ENCODE results near the gene AMMECR1L. TPM values are rescaled to one million over a fixed set of nuclear protein-coding genes. Genes with fewer than 3 reads are reported as not detected.
"Not testable (repeated sequence)": the region's sequence is repeated elsewhere in the genome, so short reads cannot be mapped to it uniquely, and the experiment has no call there.

The AMMECR1L gene
- total RNA-seq, 1 donor from 2014 or later, result 11.8 TPM

GRCh38 chr2:127857265-127857808, 28.4 kb downstream of the AMMECR1L start:
- DNase-seq (ENCODE audit: low spot score), result no peak
- intact Hi-C loops (cut with DNase I), result loop anchor here (5.0 kb wide), 3 partner anchors 45 to 330 kb away; partner anchors contain the start of genes IWS1, SFT2D3 and WDR33

- intact Hi-C loops (cut with DNase I), result no loop called here
- DNase-seq (ENCODE audit: low spot score), result no peak
These were observed 32.1 kb downstream of the AMMECR1L start for GRCh38 chr2:127853671-127854070.

GRCh38 chr2:127852388-127852787, 33.4 kb downstream of the AMMECR1L start:
- no peak for DNase-seq (ENCODE audit: low spot score)
- intact Hi-C loops (cut with DNase I), result no loop called here

- intact Hi-C loops (cut with DNase I), result no loop called here
These were observed 37.8 kb downstream of the AMMECR1L start for GRCh38 chr2:127847931-127848330.

GRCh38 chr2:127844973-127845372, 40.8 kb downstream of the AMMECR1L start:
- intact Hi-C loops (cut with DNase I), result no loop called here
- no peak for DNase-seq (ENCODE audit: low spot score)

More at GRCh38 chr2:127847931-127848330, 37.8 kb downstream of the AMMECR1L start:
- DNase-seq (ENCODE audit: low spot score), result no peak

- DNase-seq (ENCODE audit: low spot score), result no peak
- intact Hi-C loops (cut with DNase I), result no loop called here
These were observed 42.1 kb downstream of the AMMECR1L start for GRCh38 chr2:127843677-127844076.

GRCh38 chr2:127841466-127842178, 44.1 kb downstream of the AMMECR1L start:
- intact Hi-C loops (cut with DNase I), result no loop called here
- no peak for DNase-seq (ENCODE audit: low spot score)

- intact Hi-C loops (cut with DNase I), result no loop called here
- DNase-seq (ENCODE audit: low spot score), result no peak
These were observed 44.9 kb downstream of the AMMECR1L start for GRCh38 chr2:127840893-127841292.

GRCh38 chr2:127834951-127835350, 50.8 kb downstream of the AMMECR1L start:
- DNase-seq (ENCODE audit: low spot score), result no peak
- intact Hi-C loops (cut with DNase I), result no loop called here

- intact Hi-C loops (cut with DNase I), result no loop called here
- no peak for DNase-seq (ENCODE audit: low spot score)
These were observed 55.9 kb downstream of the AMMECR1L start for GRCh38 chr2:127829845-127830246.

GRCh38 chr2:127826708-127827107, 59.0 kb downstream of the AMMECR1L start:
- DNase-seq (ENCODE audit: low spot score); intact Hi-C loops (cut with DNase I): not testable (repeated sequence)

- no peak for DNase-seq (ENCODE audit: low spot score)
- intact Hi-C loops (cut with DNase I), result no loop called here
These were observed 59.7 kb downstream of the AMMECR1L start for GRCh38 chr2:127826047-127826446.

GRCh38 chr2:127820080-127820668, 65.6 kb downstream of the AMMECR1L start:
- intact Hi-C loops (cut with DNase I), result no loop called here
- DNase-seq (ENCODE audit: low spot score), result no peak

GRCh38 chr2:127818794-127819425, 66.8 kb downstream of the AMMECR1L start:
- intact Hi-C loops (cut with DNase I), result no loop called here
- DNase-seq (ENCODE audit: low spot score), result no peak

GRCh38 chr2:127818241-127818640, 67.5 kb downstream of the AMMECR1L start:
- no peak for DNase-seq (ENCODE audit: low spot score)
- intact Hi-C loops (cut with DNase I), result no loop called here

GRCh38 chr2:127814677-127815076, 71.1 kb downstream of the AMMECR1L start:
- no peak for DNase-seq (ENCODE audit: low spot score)
- intact Hi-C loops (cut with DNase I), result loop anchor here (5.0 kb wide), 2 partner anchors 43 to 52 kb away; partner anchors contain the start of gene POLR2D

GRCh38 chr2:127812441-127812840, 73.3 kb downstream of the AMMECR1L start:
- DNase-seq (ENCODE audit: low spot score), result not testable (repeated sequence)
- intact Hi-C loops (cut with DNase I), result loop anchor here (5.0 kb wide), 2 partner anchors 45 to 50 kb away; partner anchors contain the start of gene POLR2D
